HCT116 (cell line): Measurements from ENCODE around the gene PEF1. TPM values are rescaled to one million over a fixed set of nuclear protein-coding genes. Genes with fewer than 3 reads are reported as not detected.

Experiments
- ATAC-seq: fragments of 200-7000 bp; cut with Tn5 transposase; 2 replicates; pipeline ENCODE4 v1.9.1; 2020; ENCODE audit warnings: mild to moderate bottlenecking, moderate library complexity
- BruUV-seq: library from RNA; stranded (reverse); fragments of 400-500 nt; replicated peaks from 2 replicates; lab custom pipeline; 2021; lab: Mats Ljungman, UMichigan
- CTCF ChIA-PET: fragments of 300-600 bp; sonication (Branson Sonifier 250); formaldehyde crosslinking; loops from one replicate; lab custom pipeline; 2021; ENCODE audit warnings: antibody characterized with exemption; lab: Charles Lee
- POLR2A ChIA-PET: fragments of 300-600, 350-600 bp; sonication (Branson Sonifier 250); formaldehyde crosslinking; loops from one replicate; lab custom pipeline; 2021; ENCODE audit warnings: antibody characterized with exemption; lab: Charles Lee
- RAD21 ChIA-PET, 2 experiments: fragments of 300-600 bp; sonication (Branson Sonifier 250); formaldehyde crosslinking; loops; one replicate each; lab custom pipeline; 2023; ENCODE audit warnings: low total read pairs in 2 of 2; ENCODE audit not compliant: uncharacterized antibody in 2 of 2, unreplicated experiment in 2 of 2, low non-redundant PET in 1 of 2; lab: Charles Lee
- DNase-seq: peaks from one replicate; pipeline ENCODE4 v3.0.0-alpha.2; 2010; ENCODE audit warnings: low read depth, low spot score
- H2AFZ ChIP-seq: fragments of 200-600 bp; shearing (Covaris generic), sonication (generic); 2 replicates; pipeline ENCODE4 v1.6.1; 2017; ENCODE audit warnings: low read depth, mixed run types, mixed read lengths, antibody characterized with exemption, low read length; ENCODE audit not compliant: poor library complexity, severe bottlenecking
- H3K27ac ChIP-seq: 2 replicates; pipeline ENCODE4 v1.5.1; 2012; ENCODE audit warnings: low read depth, low read length
- H3K27me3 ChIP-seq: fragments of 200-600 bp; sonication (generic); 2 replicates; pipeline ENCODE4 v1.6.1; 2016; ENCODE audit warnings: mixed run types, low read length, mixed read lengths; ENCODE audit not compliant: insufficient read depth
- H3K36me3 ChIP-seq, 2 experiments: fragments of 200-500 bp in 1 of 2; fragments of 200-600 bp in 1 of 2; sonication (Bioruptor generic) in 1 of 2; sonication (generic) in 1 of 2; 2 replicates each; pipeline versions ENCODE4 v1.5.1 to v1.6.1; 2014 to 2016; ENCODE audit warnings: low read length in 2 of 2, inconsistent platforms in 1 of 2, mixed read lengths in 1 of 2, mixed run types in 1 of 2; ENCODE audit not compliant: insufficient read depth in 2 of 2, control insufficient read depth in 1 of 2
- H3K4me1 ChIP-seq, 2 experiments: fragments of 200-600 bp in 1 of 2; sonication (generic) in 1 of 2; 2 replicates each; pipeline versions ENCODE4 v1.5.1 to v1.6.1; 2012 to 2017; ENCODE audit warnings: low read length in 2 of 2, inconsistent platforms in 1 of 2, mild to moderate bottlenecking in 1 of 2, mixed read lengths in 1 of 2, mixed run types in 1 of 2, moderate library complexity in 1 of 2; ENCODE audit not compliant: insufficient read depth in 2 of 2, control insufficient read depth in 1 of 2
- H3K4me2 ChIP-seq: fragments of 200-600 bp; sonication (generic); 2 replicates; pipeline ENCODE4 v1.6.1; 2017; ENCODE audit warnings: mixed run types, low read length, mixed read lengths
- H3K4me3 ChIP-seq, 2 experiments: fragments of 200-600 bp in 1 of 2; sonication (generic) in 1 of 2; replicated peaks in 1 of 2; 2 replicates each; pipeline ENCODE4 v1.5.1; 2011 to 2016; ENCODE audit warnings: low read length in 2 of 2, control low read depth in 1 of 2, low read depth in 1 of 2, mild to moderate bottlenecking in 1 of 2, mixed read lengths in 1 of 2, mixed run types in 1 of 2
- H3K79me2 ChIP-seq: fragments of 200-600 bp; sonication (generic); 2 replicates; pipeline ENCODE4 v1.6.1; 2017; ENCODE audit warnings: mild to moderate bottlenecking, mixed run types, low read length, moderate library complexity, mixed read lengths; ENCODE audit not compliant: insufficient read depth
- H3K9ac ChIP-seq: fragments of 200-600 bp; sonication (generic); 2 replicates; pipeline ENCODE4 v1.6.1; 2016; ENCODE audit warnings: low read length, mixed read lengths
- H3K9me2 ChIP-seq: fragments of 200-600 bp; sonication (generic), shearing (Covaris generic); 2 replicates; pipeline ENCODE4 v1.6.1; 2017; ENCODE audit warnings: mixed run types, mild to moderate bottlenecking, moderate library complexity; ENCODE audit not compliant: insufficient read depth
- H3K9me3 ChIP-seq, 2 experiments: fragments of 200-500 bp in 1 of 2; fragments of 200-600 bp in 1 of 2; sonication (Bioruptor generic) in 1 of 2; sonication (generic) in 1 of 2; 2 replicates each; pipeline ENCODE4 v1.6.1; 2014 to 2017; ENCODE audit warnings: low read length in 2 of 2, mixed read lengths in 2 of 2, inconsistent platforms in 1 of 2, low read depth in 1 of 2, mild to moderate bottlenecking in 1 of 2, mixed run types in 1 of 2, moderate library complexity in 1 of 2; ENCODE audit not compliant: control insufficient read depth in 1 of 2, insufficient read depth in 1 of 2
- H4K20me1 ChIP-seq: fragments of 200-600 bp; sonication (generic), shearing (Covaris generic); 2 replicates; pipeline ENCODE4 v1.6.1; 2017; ENCODE audit warnings: mixed run types, mild to moderate bottlenecking, moderate library complexity; ENCODE audit not compliant: insufficient read depth
- CBX3 ChIP-seq: IDR thresholded peaks from 2 replicates; pipeline ENCODE4 v1.6.1; 2012; ENCODE audit warnings: low read depth
- CEBPB ChIP-seq: IDR thresholded peaks from 2 replicates; pipeline ENCODE4 v1.6.1; 2012; ENCODE audit warnings: low read depth
- EGR1 ChIP-seq: IDR thresholded peaks from 2 replicates; pipeline ENCODE4 v1.6.1; 2012; ENCODE audit warnings: low read depth
- ELF1 ChIP-seq: IDR thresholded peaks from 2 replicates; pipeline ENCODE4 v1.6.1; 2012; ENCODE audit warnings: low read depth, borderline replicate concordance
- FOSL1 ChIP-seq: IDR thresholded peaks from 2 replicates; pipeline ENCODE4 v1.6.1; 2012; ENCODE audit warnings: low read depth
- JUND ChIP-seq: IDR thresholded peaks from 2 replicates; pipeline ENCODE4 v1.6.1; 2012
- POLR2A ChIP-seq: IDR thresholded peaks from 2 replicates; pipeline ENCODE4 v1.7.0; 2011; ENCODE audit warnings: borderline replicate concordance; ENCODE audit not compliant: insufficient read depth, insufficient read length; ENCODE audit errors: extremely low read depth
- POLR2AphosphoS5 ChIP-seq: IDR thresholded peaks from 2 replicates; pipeline ENCODE4 v1.6.1; 2011; ENCODE audit warnings: mild to moderate bottlenecking, low read depth, low read length, moderate library complexity
- SIN3A ChIP-seq: IDR thresholded peaks from 2 replicates; pipeline ENCODE4 v1.6.1; 2012; ENCODE audit warnings: low read depth
- SP1 ChIP-seq: IDR thresholded peaks from 2 replicates; pipeline ENCODE4 v1.6.1; 2012; ENCODE audit warnings: low read depth
- SRF ChIP-seq: IDR thresholded peaks from 2 replicates; pipeline ENCODE4 v1.6.1; 2012; ENCODE audit warnings: low read depth
- YY1 ChIP-seq: IDR thresholded peaks from 2 replicates; pipeline ENCODE4 v1.6.1; 2011; ENCODE audit warnings: low read length, low read depth, moderate library complexity, mild to moderate bottlenecking; ENCODE audit not compliant: insufficient replicate concordance; ENCODE audit errors: extremely low read depth
- ZFX ChIP-seq: fragments of 450-650 bp; IDR thresholded peaks from 2 replicates; pipeline ENCODE4 v1.6.1; 2017
- ZNF274 ChIP-seq: fragments of 200-500 bp; sonication (Bioruptor generic); IDR thresholded peaks from 2 replicates; pipeline ENCODE4 v1.6.1; 2014; ENCODE audit warnings: mild to moderate bottlenecking, low read depth, low read length, inconsistent platforms
- intact Hi-C: fragments of 100-400 bp; cut with micrococcal nuclease; formaldehyde crosslinking; loops from 2 replicates; pipeline ENCODE4 v1.10.0; 2022
- total RNA-seq: library from RNA; stranded (reverse); gene quantifications from one replicate; pipeline ENCODE4 v1.2.1, GENCODE V29; 2021; ENCODE audit not compliant: unreplicated experiment
- TF ChIP-seq, protein P1 (sequence below), 3 experiments: fragments of 200-600 bp in 1 of 3; sonication (generic) in 1 of 3; IDR thresholded peaks in 2 of 3; conservative IDR thresholded peaks in 1 of 3; 2 replicates each; pipeline ENCODE4 v1.5.1; 2012 to 2017; ENCODE audit warnings: low read depth in 2 of 3, low read length in 2 of 3, antibody characterized with exemption in 1 of 3, borderline replicate concordance in 1 of 3, control low read depth in 1 of 3, mild to moderate bottlenecking in 1 of 3, mixed read lengths in 1 of 3, mixed run types in 1 of 3, moderate library complexity in 1 of 3; ENCODE audit not compliant: insufficient read depth in 1 of 3
- TF ChIP-seq, protein P2 (sequence below): IDR thresholded peaks from 2 replicates; pipeline ENCODE4 v1.6.1; 2012; ENCODE audit warnings: low read depth

PEF1 gene
- total RNA-seq, 1 experiment from 2014 or later: 37.6 TPM

DNA sequence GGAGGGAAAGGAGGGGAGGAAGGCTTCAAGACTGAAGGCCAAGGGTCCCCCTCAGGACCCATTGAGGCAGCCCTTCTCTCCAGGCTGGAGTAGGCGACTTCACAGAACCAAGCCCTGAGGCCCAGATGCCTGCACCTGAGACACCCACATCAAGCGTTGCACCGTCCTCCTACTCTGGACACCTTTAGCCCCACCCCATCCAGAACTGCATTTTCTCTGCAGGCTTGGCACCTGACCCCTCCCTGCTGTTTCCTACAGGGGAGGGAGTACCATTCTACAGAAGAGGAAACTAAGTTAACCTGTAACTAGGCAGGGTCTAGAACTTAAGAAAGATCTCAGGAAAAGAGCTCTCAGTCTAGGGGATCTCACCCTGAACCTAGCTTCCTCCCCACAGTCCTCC lies 12.0 kb downstream of the PEF1 start (continued):
- no peak for TF ChIP-seq SP1
- TF ChIP-seq YY1: no peak

DNA sequence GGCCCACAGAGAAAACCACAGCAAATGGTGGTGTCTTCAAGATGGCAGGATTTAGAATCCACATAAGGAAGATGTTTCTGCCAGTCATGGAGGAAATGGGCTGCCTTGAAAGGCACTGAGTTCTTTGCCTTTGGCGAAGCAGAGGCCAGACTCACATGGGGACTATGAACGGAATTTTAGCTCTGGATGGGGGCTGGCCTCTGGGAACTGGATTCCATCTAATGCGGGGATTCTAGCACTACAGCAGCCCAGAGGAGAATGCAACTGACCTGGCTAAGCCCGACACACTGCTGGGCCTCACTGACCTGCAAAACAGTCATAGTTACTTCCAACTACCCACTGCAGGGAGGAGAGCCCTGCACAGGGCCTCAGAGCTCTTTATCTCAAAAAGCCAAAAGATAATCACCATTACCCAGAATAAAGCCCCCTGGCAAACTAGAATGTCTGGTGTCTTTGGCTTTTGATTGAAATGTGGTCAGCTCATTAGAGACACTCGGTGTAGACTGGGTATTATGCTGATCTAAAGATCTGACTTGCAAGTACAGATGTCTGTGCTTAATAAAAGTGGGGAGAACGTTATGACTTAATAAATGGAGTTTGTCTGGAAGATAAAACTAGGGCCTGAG lies 15.6 kb downstream of the PEF1 start:
- DNase-seq: no peak
- Histone ChIP-seq H3K36me3 (peaks cover 9 to 34% of the 10 kb centered on the region in 2 experiments; a peak in 3 of 4 replicates), H3K9ac (no peak overlapping the region), H3K4me1 (no peaks in the 10 kb centered on the region; a peak in 1 of 4 replicates)
- TF ChIP-seq SIN3A: no peak
- no peak for TF ChIP-seq JUND
- TF ChIP-seq SP1: no peak
- no peak for TF ChIP-seq CBX3
- no peak for TF ChIP-seq CEBPB
- TF ChIP-seq ELF1: no peak
- no peak for TF ChIP-seq POLR2A
- TF ChIP-seq EGR1: no peak
- no peak for TF ChIP-seq POLR2AphosphoS5
- TF ChIP-seq SRF: no peak
- TF ChIP-seq ZFX: no peak
- no peak for TF ChIP-seq FOSL1
- TF ChIP-seq, protein P1, sequence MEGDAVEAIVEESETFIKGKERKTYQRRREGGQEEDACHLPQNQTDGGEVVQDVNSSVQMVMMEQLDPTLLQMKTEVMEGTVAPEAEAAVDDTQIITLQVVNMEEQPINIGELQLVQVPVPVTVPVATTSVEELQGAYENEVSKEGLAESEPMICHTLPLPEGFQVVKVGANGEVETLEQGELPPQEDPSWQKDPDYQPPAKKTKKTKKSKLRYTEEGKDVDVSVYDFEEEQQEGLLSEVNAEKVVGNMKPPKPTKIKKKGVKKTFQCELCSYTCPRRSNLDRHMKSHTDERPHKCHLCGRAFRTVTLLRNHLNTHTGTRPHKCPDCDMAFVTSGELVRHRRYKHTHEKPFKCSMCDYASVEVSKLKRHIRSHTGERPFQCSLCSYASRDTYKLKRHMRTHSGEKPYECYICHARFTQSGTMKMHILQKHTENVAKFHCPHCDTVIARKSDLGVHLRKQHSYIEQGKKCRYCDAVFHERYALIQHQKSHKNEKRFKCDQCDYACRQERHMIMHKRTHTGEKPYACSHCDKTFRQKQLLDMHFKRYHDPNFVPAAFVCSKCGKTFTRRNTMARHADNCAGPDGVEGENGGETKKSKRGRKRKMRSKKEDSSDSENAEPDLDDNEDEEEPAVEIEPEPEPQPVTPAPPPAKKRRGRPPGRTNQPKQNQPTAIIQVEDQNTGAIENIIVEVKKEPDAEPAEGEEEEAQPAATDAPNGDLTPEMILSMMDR (IDR thresholded peaks at IDR 0.05 in 2 of 3, conservative IDR thresholded peaks at IDR 0.05 in 1 of 3; ENCODE audit: borderline replicate concordance in 1 of 3, insufficient read depth in 1 of 3, low read depth in 2 of 3, low read length in 2 of 3): no peak
- TF ChIP-seq, protein P2, sequence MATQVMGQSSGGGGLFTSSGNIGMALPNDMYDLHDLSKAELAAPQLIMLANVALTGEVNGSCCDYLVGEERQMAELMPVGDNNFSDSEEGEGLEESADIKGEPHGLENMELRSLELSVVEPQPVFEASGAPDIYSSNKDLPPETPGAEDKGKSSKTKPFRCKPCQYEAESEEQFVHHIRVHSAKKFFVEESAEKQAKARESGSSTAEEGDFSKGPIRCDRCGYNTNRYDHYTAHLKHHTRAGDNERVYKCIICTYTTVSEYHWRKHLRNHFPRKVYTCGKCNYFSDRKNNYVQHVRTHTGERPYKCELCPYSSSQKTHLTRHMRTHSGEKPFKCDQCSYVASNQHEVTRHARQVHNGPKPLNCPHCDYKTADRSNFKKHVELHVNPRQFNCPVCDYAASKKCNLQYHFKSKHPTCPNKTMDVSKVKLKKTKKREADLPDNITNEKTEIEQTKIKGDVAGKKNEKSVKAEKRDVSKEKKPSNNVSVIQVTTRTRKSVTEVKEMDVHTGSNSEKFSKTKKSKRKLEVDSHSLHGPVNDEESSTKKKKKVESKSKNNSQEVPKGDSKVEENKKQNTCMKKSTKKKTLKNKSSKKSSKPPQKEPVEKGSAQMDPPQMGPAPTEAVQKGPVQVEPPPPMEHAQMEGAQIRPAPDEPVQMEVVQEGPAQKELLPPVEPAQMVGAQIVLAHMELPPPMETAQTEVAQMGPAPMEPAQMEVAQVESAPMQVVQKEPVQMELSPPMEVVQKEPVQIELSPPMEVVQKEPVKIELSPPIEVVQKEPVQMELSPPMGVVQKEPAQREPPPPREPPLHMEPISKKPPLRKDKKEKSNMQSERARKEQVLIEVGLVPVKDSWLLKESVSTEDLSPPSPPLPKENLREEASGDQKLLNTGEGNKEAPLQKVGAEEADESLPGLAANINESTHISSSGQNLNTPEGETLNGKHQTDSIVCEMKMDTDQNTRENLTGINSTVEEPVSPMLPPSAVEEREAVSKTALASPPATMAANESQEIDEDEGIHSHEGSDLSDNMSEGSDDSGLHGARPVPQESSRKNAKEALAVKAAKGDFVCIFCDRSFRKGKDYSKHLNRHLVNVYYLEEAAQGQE: no peak
- TF ChIP-seq ZNF274: no peak
- TF ChIP-seq, all 23 proteins: peak for 0
- no peak overlapping the region for H2AFZ ChIP-seq
- no peak overlapping the region for H3K4me3 ChIP-seq
- BruUV-seq: no TSS peak
- no peak overlapping the region for H3K27ac ChIP-seq
- H3K4me2 ChIP-seq: no peak overlapping the region
- ATAC-seq: no peak
- H3K9me3 ChIP-seq: no peaks in the 10 kb centered on the region
- intact Hi-C loops: no loop called here
- ChIA-PET CTCF (no interaction called here), RAD21 (no interaction called here), POLR2A (interaction anchor here (1.0 kb wide), 1 partner anchor 16 kb away, joined by 3 read pairs; the partner anchor contains the start of gene PEF1)
- H3K9me2 ChIP-seq: no peaks in the 10 kb centered on the region
- no peaks in the 10 kb centered on the region for H3K79me2 ChIP-seq
- no peaks in the 10 kb centered on the region for H4K20me1 ChIP-seq
- H3K27me3 ChIP-seq: no peaks in the 10 kb centered on the region
